T-helper 1 cell treated with Interleukin-12 subunit alpha and Interleukin-12 subunit beta and Interleukin-4 antibody, amounts not matched to agents 30 ng/mL and 1 ng/mL, for 36 hours (primary cell): ENCODE results near the gene COL6A5. TPM values are rescaled to one million over a fixed set of nuclear protein-coding genes. Genes with fewer than 3 reads are reported as not detected.
"Not testable (repeated sequence)": the region's sequence is repeated elsewhere in the genome, so short reads cannot be mapped to it uniquely, and the experiment has no call there.

Source experiments
- intact Hi-C: fragments of 100-400 bp; cut with micrococcal nuclease; formaldehyde crosslinking; loops from one replicate; pipeline ENCODE4 v1.15.1; 2024
- total RNA-seq: library from RNA; stranded (reverse); gene quantifications from 2 replicates; pipeline ENCODE4 v1.2.3, GENCODE V29; 2022

Gene COL6A5
- total RNA-seq, 1 donor from 2014 or later, result 0.15 TPM

GRCh38 chr3:130386604-130387263, 41.3 kb downstream of the COL6A5 start:
- intact Hi-C loops, result no loop called here

DNA sequence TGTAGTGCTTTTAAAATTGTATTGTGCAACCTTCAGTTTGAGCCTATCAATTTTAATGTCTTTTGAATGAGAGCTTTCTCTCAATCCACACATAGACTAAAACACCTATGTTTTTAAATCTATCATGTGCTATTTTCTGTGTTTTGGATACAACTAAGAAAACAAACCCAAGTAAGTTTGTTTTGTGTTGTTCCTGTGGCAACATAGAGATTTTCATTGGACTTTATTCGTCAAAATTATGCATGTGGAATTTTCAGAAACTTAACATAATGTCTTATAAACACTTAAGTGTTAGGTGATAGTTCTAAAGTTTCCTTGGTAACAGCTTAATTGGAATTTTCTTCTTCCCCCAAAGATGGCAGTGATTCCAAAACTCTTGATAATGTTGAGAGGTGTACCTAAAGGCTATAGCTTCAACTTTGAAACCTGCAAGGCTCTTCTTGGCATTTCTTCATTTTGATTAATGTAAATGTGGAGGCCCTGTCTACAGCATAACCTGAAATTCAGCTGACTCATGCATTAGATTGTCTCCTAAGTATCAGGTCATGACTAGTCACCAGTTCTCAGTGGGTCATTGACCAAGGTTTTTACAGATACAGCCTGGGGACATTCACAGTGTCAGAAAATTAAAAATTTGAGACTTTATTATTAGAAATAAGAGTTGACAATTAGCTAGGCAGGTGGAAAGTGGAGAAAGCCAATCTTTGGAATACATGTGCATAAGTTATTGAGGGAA, 44.4 kb downstream of the COL6A5 start:
- intact Hi-C loops, result no loop called here

- intact Hi-C loops, result no loop called here
Observed at GRCh38 chr3:130392266-130392665, 46.8 kb downstream of the COL6A5 start.

- intact Hi-C loops, result no loop called here
Observed at GRCh38 chr3:130393594-130393993, 48.1 kb downstream of the COL6A5 start.

DNA sequence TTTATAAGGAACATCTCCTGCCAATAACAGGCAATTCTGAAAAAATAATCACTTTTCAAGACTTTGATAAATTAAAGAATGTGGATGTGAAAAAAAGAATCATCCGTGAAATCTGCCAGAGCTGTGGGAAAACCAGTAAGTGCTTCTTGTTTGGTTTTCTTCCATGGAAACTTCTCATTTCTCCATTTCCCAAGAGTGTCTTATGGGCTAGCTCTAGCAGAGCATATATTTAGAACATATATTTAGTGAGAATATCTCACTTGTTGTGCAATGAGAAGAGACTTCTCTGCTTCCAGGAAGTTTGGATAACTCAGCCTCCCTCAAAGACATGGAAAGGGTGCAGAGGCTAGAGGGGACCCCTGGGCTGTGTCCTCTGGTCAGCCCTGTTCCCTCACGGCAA, 49.9 kb downstream of the COL6A5 start:
- intact Hi-C loops, result no loop called here

- intact Hi-C loops, result no loop called here
Observed at GRCh38 chr3:130395916-130396315, 50.4 kb downstream of the COL6A5 start.

DNA sequence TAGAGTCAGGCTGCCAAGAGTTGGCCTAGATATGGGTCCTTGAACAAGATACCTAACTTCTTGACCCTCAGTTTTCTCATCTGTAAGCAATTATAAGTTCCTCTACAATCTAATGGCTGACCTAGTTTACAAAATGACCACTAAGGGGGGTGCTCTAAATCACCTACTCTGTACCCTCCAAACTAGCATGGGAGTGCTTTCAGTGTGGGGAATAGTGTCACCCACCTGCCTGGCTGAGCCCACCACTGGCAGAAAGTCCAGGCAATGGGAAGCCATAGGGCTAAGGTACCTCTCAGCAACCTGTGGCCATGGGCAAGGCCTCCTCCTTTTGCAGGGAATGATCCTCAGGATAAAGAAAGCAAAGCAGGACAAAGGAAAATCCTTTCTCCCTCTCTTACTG, 58.9 kb downstream of the COL6A5 start:
- intact Hi-C loops, result no loop called here

DNA sequence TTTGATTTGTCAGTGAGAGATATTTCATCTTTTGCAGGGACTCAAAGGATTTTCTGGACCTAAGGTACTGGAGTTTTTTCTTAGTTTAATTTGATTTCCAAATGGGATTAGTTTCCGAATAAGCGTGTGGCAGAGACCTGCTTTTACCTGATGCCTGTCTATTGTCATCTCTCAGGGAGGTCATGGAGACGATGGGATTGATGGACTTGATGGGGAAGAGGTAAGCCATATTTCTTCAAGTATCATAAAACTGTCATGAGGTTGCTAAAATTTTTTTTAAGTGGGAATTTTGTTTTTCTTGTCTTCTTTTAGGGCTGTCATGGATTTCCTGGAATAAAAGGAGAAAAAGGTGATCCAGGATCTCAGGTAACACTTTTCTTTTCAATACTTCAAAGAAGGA, 60.5 kb downstream of the COL6A5 start:
- intact Hi-C loops, result no loop called here

GRCh38 chr3:130408253-130408652, 62.8 kb downstream of the COL6A5 start:
- intact Hi-C loops, result not testable (repeated sequence)

GRCh38 chr3:130411320-130411719, 65.8 kb downstream of the COL6A5 start:
- intact Hi-C loops, result no loop called here

DNA sequence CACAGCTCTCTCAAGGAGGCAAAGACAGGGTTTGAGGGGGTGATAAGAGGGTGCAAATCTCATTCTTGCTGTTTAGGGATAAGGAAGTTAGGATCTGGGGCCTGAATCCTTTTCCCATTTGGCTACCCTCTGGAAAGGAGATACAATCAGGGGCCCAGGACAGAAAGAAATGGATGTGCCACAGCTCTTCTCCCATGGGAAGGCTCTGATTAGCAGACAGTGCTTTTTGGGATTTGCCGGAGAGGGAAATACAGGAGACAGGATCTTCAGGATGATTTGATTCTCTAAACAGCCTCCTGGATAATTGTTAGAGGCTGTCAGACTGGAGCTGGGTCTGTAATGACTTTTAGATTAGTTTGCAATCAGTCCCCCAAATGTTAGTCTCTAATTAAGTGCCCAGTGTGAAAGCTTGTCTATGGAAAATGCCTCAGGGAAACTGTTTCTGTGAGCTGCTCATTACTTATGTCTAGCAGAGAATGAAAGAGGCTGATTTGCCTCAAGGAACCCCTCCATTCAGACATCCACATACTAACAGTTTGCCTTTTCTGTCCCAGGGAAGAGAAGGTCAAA, 67.6 kb downstream of the COL6A5 start:
- intact Hi-C loops, result no loop called here

GRCh38 chr3:130414457-130414856, 69.0 kb downstream of the COL6A5 start:
- intact Hi-C loops, result no loop called here

DNA sequence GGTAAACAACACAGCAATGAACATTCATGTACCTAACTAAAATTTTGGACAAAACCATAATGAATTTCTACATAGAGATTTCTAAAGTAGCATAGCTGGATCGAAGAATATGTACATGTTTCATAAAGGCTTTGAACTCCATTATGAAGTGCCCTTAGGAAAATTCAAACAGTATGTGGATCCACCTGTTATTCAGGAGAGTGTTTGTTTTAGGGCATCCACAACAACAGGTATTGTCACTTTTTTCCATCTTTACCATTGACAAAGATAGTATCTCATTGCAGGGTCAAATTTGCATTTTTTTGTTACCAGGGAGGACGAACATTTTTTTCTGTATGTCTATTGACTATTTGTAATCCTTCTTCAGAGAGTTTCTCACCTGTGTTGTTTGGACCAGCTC, 75.0 kb downstream of the COL6A5 start:
- intact Hi-C loops, result no loop called here

GRCh38 chr3:130423064-130423463, 77.6 kb downstream of the COL6A5 start:
- intact Hi-C loops, result no loop called here

DNA sequence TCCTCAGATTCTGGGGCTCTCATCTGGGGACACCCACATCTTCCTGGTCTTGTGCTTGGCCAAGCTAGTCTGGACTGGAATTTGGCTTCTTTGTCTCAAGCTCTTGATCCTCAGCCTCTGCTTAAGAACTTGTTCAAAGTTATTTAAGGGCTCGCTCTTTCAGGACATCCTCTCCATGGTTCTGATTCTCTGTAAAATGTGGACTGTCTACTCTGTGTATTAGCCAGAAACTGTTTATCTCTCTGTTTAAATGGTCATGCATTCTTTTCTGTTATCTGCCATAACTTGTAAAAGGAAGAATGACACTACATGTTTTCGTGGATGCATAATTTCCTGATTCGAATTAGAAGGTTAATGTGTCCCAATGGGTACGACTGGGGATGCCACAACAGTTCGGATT, 79.4 kb downstream of the COL6A5 start:
- intact Hi-C loops, result no loop called here

- intact Hi-C loops, result no loop called here
Observed at GRCh38 chr3:130425484-130425883, 80.0 kb downstream of the COL6A5 start.

DNA sequence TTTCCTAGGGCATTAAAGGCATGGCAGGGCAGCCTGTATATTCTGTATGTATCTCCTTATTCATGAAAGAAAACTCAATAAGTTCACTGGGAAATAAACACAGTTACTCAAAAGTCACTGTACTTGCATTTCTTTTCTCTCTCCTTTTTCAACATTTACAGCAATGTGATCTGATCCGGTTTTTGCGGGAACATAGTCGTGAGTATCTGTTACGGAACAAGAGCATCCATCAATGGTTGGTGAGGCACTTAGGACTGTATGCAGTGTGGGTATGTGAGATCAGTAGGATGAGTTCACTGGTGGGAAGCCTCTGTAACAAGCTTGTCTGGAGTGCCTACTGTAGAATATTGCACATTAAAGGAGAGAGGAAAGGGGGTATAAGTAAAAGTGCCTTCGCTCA, 80.7 kb downstream of the COL6A5 start:
- intact Hi-C loops, result no loop called here

DNA sequence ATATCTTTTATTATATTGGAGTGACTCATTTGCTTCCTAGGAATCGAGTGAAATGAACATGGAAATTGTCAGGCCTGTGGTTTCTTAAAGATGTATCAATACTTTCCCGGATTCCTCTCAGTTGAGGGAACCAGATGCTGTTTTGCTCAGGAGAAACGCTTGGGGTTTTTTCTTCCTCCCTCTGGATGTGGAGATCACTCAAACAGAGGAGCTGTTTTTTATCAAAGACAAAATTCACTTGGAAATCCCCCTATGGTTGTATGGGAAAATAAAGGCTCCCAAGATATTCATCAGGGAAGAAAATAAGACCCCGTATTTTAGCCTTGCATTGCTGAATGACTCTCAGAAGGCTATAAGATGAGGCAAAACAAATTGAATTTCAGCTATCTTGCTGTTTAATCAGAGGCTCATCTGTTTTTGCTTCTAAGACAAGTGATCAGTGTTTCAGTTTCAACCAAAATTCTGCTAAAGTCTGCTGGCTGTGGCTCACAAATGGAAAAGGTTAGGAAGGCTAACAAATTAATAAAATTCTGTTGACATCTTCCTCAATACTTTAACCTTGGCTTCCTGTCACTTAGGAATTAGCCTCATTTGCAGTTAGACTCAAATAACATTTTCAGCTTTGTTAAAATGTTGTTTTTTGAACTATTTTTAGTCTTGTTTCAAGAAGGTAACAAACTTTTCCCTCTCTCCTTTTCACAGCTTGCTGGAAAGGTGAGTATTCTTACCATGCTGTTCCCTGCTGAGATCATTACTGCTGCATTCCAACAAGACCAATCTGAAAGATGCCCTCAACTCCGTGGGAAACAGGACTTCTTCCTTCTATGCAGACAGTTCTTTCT, 83.6 kb downstream of the COL6A5 start:
- intact Hi-C loops, result no loop called here

DNA sequence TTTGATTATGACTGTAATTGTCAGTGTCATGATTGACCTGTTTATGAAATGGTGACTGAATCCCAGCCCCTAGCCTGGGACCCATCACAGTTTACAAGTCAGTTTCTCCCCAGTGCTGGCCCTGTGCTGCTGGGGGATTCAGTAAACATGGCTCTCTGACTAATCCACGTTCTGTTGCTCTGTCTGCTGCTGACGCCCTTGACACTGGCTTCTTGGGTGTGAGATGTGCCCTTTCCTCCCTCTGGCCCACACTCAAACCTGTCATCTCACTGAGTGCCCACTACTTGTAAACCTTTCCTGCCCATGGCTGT, 84.2 kb downstream of the COL6A5 start:
- intact Hi-C loops, result no loop called here

GRCh38 chr3:130430266-130430665, 84.8 kb downstream of the COL6A5 start:
- intact Hi-C loops, result no loop called here

GRCh38 chr3:130432086-130432485, 86.6 kb downstream of the COL6A5 start:
- intact Hi-C loops, result not testable (repeated sequence)

DNA sequence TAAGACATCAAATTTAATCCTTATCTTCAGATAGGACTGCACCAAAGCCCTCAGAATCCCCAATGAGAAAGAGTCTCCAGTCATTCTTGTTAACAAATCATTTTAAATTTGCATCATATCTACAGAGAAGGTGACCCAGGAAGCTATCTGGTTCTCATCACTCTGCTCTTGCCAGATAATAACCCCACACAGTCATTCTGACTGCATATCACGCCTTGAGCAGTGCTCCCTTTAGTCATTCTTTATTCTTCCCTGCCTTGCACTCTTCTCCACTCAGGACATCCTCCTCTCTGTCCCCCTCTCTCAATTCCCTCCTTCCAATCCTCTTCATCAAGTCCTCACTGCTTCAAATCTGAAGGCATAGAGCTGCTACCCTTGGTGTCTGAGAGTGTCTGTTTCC, 87.8 kb downstream of the COL6A5 start:
- intact Hi-C loops, result no loop called here
